CD4-positive, CD25-positive, alpha-beta regulatory T cell (primary cell): ENCODE data around the gene SPAG6. TPM values are rescaled to one million over a fixed set of nuclear protein-coding genes. Genes with fewer than 3 reads are reported as not detected.
"Not testable (repeated sequence)": the region's sequence is repeated elsewhere in the genome, so short reads cannot be mapped to it uniquely, and the experiment has no call there.

ENCODE experiments used
- ATAC-seq, 2 donors: fragments of 150-1000 bp; cut with Tn5 transposase; one replicate each; pipeline ENCODE4 v1.10.0; 2021; ENCODE audit warnings: low read depth in 2 of 2, moderate number of reproducible peaks in 2 of 2, moderate library complexity in 1 of 2
- DNase-seq, 3 donors: peaks; one replicate each; pipeline versions ENCODE4 v3.0.0 to v3.0.0-alpha.2; 2012 to 2022; ENCODE audit warnings: mixed read lengths in 1 of 3
- H3K27ac ChIP-seq: one replicate; pipeline ENCODE4 v1.7.0; 2013; ENCODE audit warnings: mild to moderate bottlenecking, low read length; ENCODE audit not compliant: insufficient read depth, poor library complexity, severe bottlenecking
- H3K27me3 ChIP-seq: one replicate; pipeline ENCODE4 v1.7.0; 2013; ENCODE audit warnings: low read length; ENCODE audit not compliant: control insufficient read depth, insufficient read depth
- H3K36me3 ChIP-seq: one replicate; pipeline ENCODE4 v1.7.0; 2013; ENCODE audit warnings: mild to moderate bottlenecking, low read length, moderate library complexity; ENCODE audit not compliant: control insufficient read depth, insufficient read depth
- H3K4me1 ChIP-seq: 2 replicates; pipeline ENCODE4 v1.7.0; 2013; ENCODE audit warnings: mild to moderate bottlenecking, low read length; ENCODE audit not compliant: insufficient read depth, control insufficient read depth, poor library complexity, severe bottlenecking
- H3K4me3 ChIP-seq: one replicate; pipeline ENCODE4 v1.7.0; 2013; ENCODE audit warnings: low read depth, mild to moderate bottlenecking, low read length, moderate library complexity
- H3K9me3 ChIP-seq, 2 experiments: 1 replicate in 1 of 2; 2 replicates in 1 of 2; pipeline ENCODE4 v1.7.0; 2013; ENCODE audit warnings: low read length in 2 of 2, mild to moderate bottlenecking in 1 of 2, moderate library complexity in 1 of 2; ENCODE audit not compliant: control insufficient read depth in 2 of 2
- H3K27ac Mint-ChIP-seq, 3 donors: one replicate each; pipeline ENCODE4 v1.8.0; 2020 to 2022; ENCODE audit warnings: mild to moderate bottlenecking in 3 of 3, mixed read lengths in 3 of 3, moderate library complexity in 2 of 3
- H3K27me3 Mint-ChIP-seq: one replicate; pipeline ENCODE4 v1.8.0; 2022; ENCODE audit warnings: mild to moderate bottlenecking, mixed read lengths
- H3K36me3 Mint-ChIP-seq: one replicate; pipeline ENCODE4 v1.8.0; 2020; ENCODE audit warnings: mixed read lengths
- H3K4me1 Mint-ChIP-seq, 4 donors: one replicate each; pipeline ENCODE4 v1.8.0; 2020 to 2022; ENCODE audit warnings: mixed read lengths in 4 of 4, mild to moderate bottlenecking in 1 of 4
- H3K4me3 Mint-ChIP-seq, 4 donors: one replicate each; pipeline ENCODE4 v1.8.0; 2020 to 2022; ENCODE audit warnings: mild to moderate bottlenecking in 4 of 4, mixed read lengths in 4 of 4, moderate library complexity in 3 of 4
- H3K9me3 Mint-ChIP-seq, 7 donors: one replicate each; pipeline ENCODE4 v1.8.0; 2020 to 2022; ENCODE audit warnings: mixed read lengths in 7 of 7, mild to moderate bottlenecking in 3 of 7, moderate library complexity in 2 of 7
- polyA plus RNA-seq, 4 donors: library from polyadenylated mRNA; unstranded; fragments of 300-500 nt; fragmentation: Illumina TruSeq; gene quantifications; one replicate each; pipeline ENCODE4 v1.2.3, GENCODE V29; 2021
- total RNA-seq: library from RNA; stranded (reverse); gene quantifications from one replicate; pipeline ENCODE4 v1.2.3, GENCODE V29; 2022

Gene SPAG6
- total and polyA plus RNA-seq, 5 donors from 2014 or later = 0.15 to 0.18 TPM; not detected in 3

- H3K4me1 ChIP-seq = no peaks in the 10 kb centered on the region
- Mint-ChIP-seq H3K9me3 (no peaks in the 10 kb centered on the region), H3K27ac (no peak overlapping the region), H3K4me1 (no peaks in the 10 kb centered on the region), H3K27me3 (peaks cover 19% of the 10 kb centered on the region), H3K4me3 (no peak overlapping the region), H3K36me3 (no peaks in the 10 kb centered on the region)
- ATAC-seq (no peak), DNase-seq (no peak)
- peaks cover 6% of the 10 kb centered on the region for H3K27me3 ChIP-seq
- H3K36me3 ChIP-seq = no peaks in the 10 kb centered on the region
- no peak overlapping the region for H3K4me3 ChIP-seq
- no peaks in the 10 kb centered on the region for H3K9me3 ChIP-seq
- no peak overlapping the region for H3K27ac ChIP-seq
These were observed 41.2 kb downstream of the SPAG6 start for GRCh38 chr10:22386503-22386902.

GRCh38 chr10:22389856-22390589 lies 44.7 kb downstream of the SPAG6 start:
- ATAC-seq (no peak), DNase-seq (no peak)
- H3K27ac ChIP-seq = no peak overlapping the region
- H3K9me3 Mint-ChIP-seq = no peaks in the 10 kb centered on the region
- H3K9me3 ChIP-seq = no peaks in the 10 kb centered on the region
- no peak overlapping the region for H3K4me3 Mint-ChIP-seq
- no peaks in the 10 kb centered on the region for H3K4me1 ChIP-seq
- no peaks in the 10 kb centered on the region for H3K36me3 Mint-ChIP-seq
- no peak overlapping the region for H3K4me3 ChIP-seq
- no peaks in the 10 kb centered on the region for H3K4me1 Mint-ChIP-seq
- peaks cover 35% of the 10 kb centered on the region for H3K27me3 Mint-ChIP-seq
- no peak overlapping the region for H3K27ac Mint-ChIP-seq
- peaks cover 12% of the 10 kb centered on the region for H3K27me3 ChIP-seq
- no peaks in the 10 kb centered on the region for H3K36me3 ChIP-seq

GRCh38 chr10:22391600-22391999 lies 46.3 kb downstream of the SPAG6 start:
- ATAC-seq = no peak
- Mint-ChIP-seq H3K36me3 (no peaks in the 10 kb centered on the region), H3K27me3 (peaks cover 41% of the 10 kb centered on the region), H3K27ac (no peak overlapping the region), H3K4me3 (no peak overlapping the region), H3K4me1 (no peaks in the 10 kb centered on the region), H3K9me3 (peaks cover 0 to 2% (median 0%) of the 10 kb centered on the region in 7 donors)
- Histone ChIP-seq H3K27ac (no peak overlapping the region), H3K27me3 (peaks cover 14% of the 10 kb centered on the region), H3K9me3 (no peaks in the 10 kb centered on the region), H3K4me3 (no peak overlapping the region), H3K4me1 (no peaks in the 10 kb centered on the region), H3K36me3 (no peaks in the 10 kb centered on the region)
- DNase-seq = no peak

GRCh38 chr10:22396195-22396594 lies 50.9 kb downstream of the SPAG6 start:
- H3K4me3 Mint-ChIP-seq, H3K36me3 Mint-ChIP-seq, DNase-seq, H3K27ac Mint-ChIP-seq, H3K4me1 ChIP-seq, H3K9me3 Mint-ChIP-seq, H3K27ac ChIP-seq, H3K4me3 ChIP-seq, ATAC-seq, H3K9me3 ChIP-seq, H3K36me3 ChIP-seq, H3K4me1 Mint-ChIP-seq: not testable (repeated sequence)
- H3K27me3 ChIP-seq = peaks cover 13% of the 10 kb centered on the region
- H3K27me3 Mint-ChIP-seq = peaks cover 48% of the 10 kb centered on the region

GRCh38 chr10:22406916-22407315 lies 61.6 kb downstream of the SPAG6 start:
- H3K9me3 ChIP-seq, H3K27me3 ChIP-seq, ATAC-seq, H3K36me3 ChIP-seq, H3K4me3 Mint-ChIP-seq, H3K4me1 ChIP-seq, H3K9me3 Mint-ChIP-seq, H3K4me3 ChIP-seq, H3K4me1 Mint-ChIP-seq, H3K27ac Mint-ChIP-seq, H3K36me3 Mint-ChIP-seq, H3K27ac ChIP-seq, DNase-seq: not testable (repeated sequence)
- peaks cover 20% of the 10 kb centered on the region for H3K27me3 Mint-ChIP-seq

- no peaks in the 10 kb centered on the region for H3K36me3 ChIP-seq
- H3K9me3 Mint-ChIP-seq = peaks cover 0 to 10% (median 2%) of the 10 kb centered on the region in 7 donors
- H3K4me1 Mint-ChIP-seq = no peaks in the 10 kb centered on the region
- no peak overlapping the region for H3K27ac ChIP-seq
- DNase-seq = no peak
- H3K27ac Mint-ChIP-seq = no peak overlapping the region
- no peak overlapping the region for H3K4me3 ChIP-seq
- peaks cover 4% of the 10 kb centered on the region for H3K36me3 Mint-ChIP-seq
- ATAC-seq = no peak
- peaks cover 21% of the 10 kb centered on the region for H3K27me3 Mint-ChIP-seq
- peaks cover 4% of the 10 kb centered on the region for H3K27me3 ChIP-seq
- H3K4me1 ChIP-seq = no peaks in the 10 kb centered on the region
- H3K9me3 ChIP-seq = no peaks in the 10 kb centered on the region
- H3K4me3 Mint-ChIP-seq = no peak overlapping the region
These were observed 65.1 kb downstream of the SPAG6 start for GRCh38 chr10:22410394-22410793.

GRCh38 chr10:22410846-22411245 lies 65.5 kb downstream of the SPAG6 start:
- H3K9me3 Mint-ChIP-seq = peaks cover 0 to 9% (median 0%) of the 10 kb centered on the region in 7 donors
- Histone ChIP-seq H3K27ac (no peak overlapping the region), H3K9me3 (no peaks in the 10 kb centered on the region), H3K4me1 (no peaks in the 10 kb centered on the region), H3K36me3 (no peaks in the 10 kb centered on the region), H3K27me3 (peaks cover 4% of the 10 kb centered on the region), H3K4me3 (no peak overlapping the region)
- no peak overlapping the region for H3K4me3 Mint-ChIP-seq
- no peak overlapping the region for H3K27ac Mint-ChIP-seq
- peaks cover 4% of the 10 kb centered on the region for H3K36me3 Mint-ChIP-seq
- no peaks in the 10 kb centered on the region for H3K4me1 Mint-ChIP-seq
- DNase-seq = no peak
- peaks cover 21% of the 10 kb centered on the region for H3K27me3 Mint-ChIP-seq
- no peak for ATAC-seq

- no peak overlapping the region for H3K27ac ChIP-seq
- H3K4me1 ChIP-seq = no peaks in the 10 kb centered on the region
- no peaks in the 10 kb centered on the region for H3K9me3 ChIP-seq
- no peaks in the 10 kb centered on the region for H3K4me1 Mint-ChIP-seq
- H3K36me3 ChIP-seq = no peaks in the 10 kb centered on the region
- H3K27me3 ChIP-seq = peaks cover 6% of the 10 kb centered on the region
- H3K27ac Mint-ChIP-seq = no peak overlapping the region
- H3K27me3 Mint-ChIP-seq = peaks cover 15% of the 10 kb centered on the region
- H3K4me3 Mint-ChIP-seq = no peak overlapping the region
- H3K4me3 ChIP-seq = no peak overlapping the region
- ATAC-seq = no peak
- no peaks in the 10 kb centered on the region for H3K36me3 Mint-ChIP-seq
- DNase-seq = no peak
- peaks cover 0 to 2% (median 0%) of the 10 kb centered on the region in 7 donors for H3K9me3 Mint-ChIP-seq
These were observed 68.8 kb downstream of the SPAG6 start for GRCh38 chr10:22414146-22414545.
